B cell (primary cell): ENCODE results near the gene VAV2.

Experiments
- EZH2 ChIP-seq: IDR thresholded peaks from 2 replicates; pipeline ENCODE4 v1.6.1; 2012; ENCODE audit warnings: borderline replicate concordance, low read depth, mild to moderate bottlenecking, moderate library complexity, low read length; ENCODE audit not compliant: insufficient read depth, poor library complexity, severe bottlenecking
- TF ChIP-seq, protein P1 (sequence below): fragments of 200-600 bp; IDR thresholded peaks from one replicate; pipeline ENCODE4 v1.8.0; 2022; ENCODE audit warnings: antibody characterized with exemption, mild to moderate bottlenecking

DNA sequence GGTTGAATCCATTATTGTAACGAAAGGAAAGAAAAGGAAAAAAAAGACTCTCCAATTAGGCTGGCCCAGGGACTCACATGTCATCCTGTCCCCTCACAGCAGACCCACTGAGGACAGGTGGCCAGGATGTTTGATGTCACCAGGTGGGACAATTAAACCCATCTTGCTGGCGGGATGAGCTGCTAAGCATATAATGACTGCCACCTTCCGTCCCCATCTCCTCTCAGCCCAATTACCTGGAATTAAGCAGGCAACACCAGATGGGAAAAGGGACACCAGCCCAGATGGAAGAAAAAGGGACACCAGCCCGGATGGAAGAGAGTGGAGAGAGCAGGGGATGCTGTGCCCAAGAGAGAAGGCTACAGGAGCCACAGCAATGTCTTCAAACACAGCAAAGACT lies 137.4 kb downstream of the VAV2 start:
- TF ChIP-seq, protein P1, sequence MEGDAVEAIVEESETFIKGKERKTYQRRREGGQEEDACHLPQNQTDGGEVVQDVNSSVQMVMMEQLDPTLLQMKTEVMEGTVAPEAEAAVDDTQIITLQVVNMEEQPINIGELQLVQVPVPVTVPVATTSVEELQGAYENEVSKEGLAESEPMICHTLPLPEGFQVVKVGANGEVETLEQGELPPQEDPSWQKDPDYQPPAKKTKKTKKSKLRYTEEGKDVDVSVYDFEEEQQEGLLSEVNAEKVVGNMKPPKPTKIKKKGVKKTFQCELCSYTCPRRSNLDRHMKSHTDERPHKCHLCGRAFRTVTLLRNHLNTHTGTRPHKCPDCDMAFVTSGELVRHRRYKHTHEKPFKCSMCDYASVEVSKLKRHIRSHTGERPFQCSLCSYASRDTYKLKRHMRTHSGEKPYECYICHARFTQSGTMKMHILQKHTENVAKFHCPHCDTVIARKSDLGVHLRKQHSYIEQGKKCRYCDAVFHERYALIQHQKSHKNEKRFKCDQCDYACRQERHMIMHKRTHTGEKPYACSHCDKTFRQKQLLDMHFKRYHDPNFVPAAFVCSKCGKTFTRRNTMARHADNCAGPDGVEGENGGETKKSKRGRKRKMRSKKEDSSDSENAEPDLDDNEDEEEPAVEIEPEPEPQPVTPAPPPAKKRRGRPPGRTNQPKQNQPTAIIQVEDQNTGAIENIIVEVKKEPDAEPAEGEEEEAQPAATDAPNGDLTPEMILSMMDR = no peak
- no peak for TF ChIP-seq EZH2
